ENCODE data around the gene CCT7. TPM values are rescaled to one million over a fixed set of nuclear protein-coding genes. Genes with fewer than 3 reads are reported as not detected.

CCT7 gene
- polyA plus RNA-seq, 3 donors: 112 to 190 (median 184) TPM

DNA sequence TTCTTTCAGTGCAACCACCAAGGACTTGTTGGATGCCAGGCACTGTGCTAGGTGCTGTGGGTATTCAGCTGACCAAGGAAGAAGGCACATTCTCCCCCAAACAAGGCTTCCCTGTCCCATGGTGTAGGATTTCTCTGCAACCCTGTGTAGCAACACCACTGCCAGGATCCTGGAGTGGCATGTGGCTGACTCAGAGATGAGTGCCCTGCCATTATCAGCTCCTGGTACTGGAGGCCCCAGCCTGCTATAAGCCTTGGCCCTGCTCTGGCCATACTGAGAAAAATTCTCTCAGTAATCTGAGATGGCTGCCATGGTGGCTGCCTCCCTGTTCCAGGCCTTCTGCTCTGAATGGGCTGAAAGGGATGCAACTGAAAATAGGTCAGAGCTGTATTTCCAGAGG lies 15.8 kb upstream of the CCT7 start:
- H3K27ac ChIP-seq (ENCODE audit: low read depth, low read length): no peak overlapping the region

DNA sequence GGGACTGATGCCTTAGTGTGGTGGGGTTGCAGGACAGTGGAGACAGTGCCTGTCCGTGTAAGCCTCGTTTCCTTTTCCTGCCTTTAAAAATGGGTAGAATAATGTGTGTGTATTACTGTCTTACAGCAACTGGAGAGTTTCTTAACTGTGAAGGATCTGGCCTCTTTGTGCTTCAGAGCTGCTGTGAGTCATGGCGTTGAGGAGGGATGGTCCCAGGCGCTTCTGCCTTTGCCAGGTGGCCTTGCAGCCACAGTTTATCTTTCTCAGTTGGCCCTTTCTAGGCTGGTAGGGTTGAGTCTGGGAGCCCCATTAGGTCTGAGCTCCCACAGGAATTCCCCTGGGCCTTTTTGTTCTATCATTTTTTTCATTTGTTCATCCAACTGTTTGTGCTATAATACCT lies 10.3 kb upstream of the CCT7 start:
- 84 to 88% (median 85%) methylated on average over 4 of the region's 4 CpGs for WGBS, 3 donors
- no peak overlapping the region for H3K27ac ChIP-seq (ENCODE audit: low read depth, low read length)

DNA sequence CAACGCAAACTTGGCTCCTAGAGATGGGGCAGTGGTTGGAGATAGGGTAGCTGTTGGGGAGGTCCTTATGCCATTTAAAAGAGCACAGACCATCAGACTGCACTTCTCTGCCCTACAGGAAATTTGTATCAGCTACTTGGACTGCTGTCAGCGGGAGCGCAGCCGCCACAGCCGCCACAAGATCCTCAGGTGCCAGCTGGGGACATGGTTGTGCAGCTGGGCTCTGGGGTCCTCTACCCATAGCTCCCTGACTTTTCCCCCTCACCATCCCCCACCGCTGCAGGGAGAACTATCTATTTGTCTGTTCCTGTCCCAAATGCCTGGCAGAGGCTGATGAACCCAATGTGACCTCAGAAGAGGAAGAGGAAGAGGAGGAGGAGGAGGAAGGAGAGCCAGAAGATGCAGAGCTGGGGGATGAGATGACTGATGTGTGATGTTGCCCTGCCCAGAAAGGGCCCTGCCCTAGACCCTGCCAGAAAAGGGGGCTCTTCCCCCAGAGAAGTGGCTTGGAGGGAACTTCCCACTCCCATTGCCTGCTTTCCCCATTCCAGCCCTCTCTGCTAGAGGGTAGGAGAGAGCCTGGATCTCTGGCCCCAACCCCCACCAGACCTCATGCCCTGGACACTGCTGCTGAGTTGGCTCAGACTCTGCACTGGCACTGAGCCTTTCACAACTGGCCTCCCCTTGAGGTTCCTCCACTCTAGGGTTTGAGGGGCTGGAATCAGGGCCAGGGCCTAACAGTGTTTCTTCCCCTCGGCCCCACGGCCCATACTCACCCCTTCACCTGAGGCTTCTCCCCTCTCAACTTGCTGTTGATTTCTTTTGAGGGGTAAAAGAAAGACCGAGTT lies 8.4 kb upstream of the CCT7 start:
- WGBS, 3 donors: 64 to 77% (median 70%) methylated on average over 9 of the region's 9 CpGs
- no peak overlapping the region for H3K27ac ChIP-seq (ENCODE audit: low read depth, low read length)

GRCh38 chr2:73227086-73227485 lies 7.0 kb upstream of the CCT7 start:
- WGBS, 3 donors: 85% methylated on average over 3 of the region's 3 CpGs

GRCh38 chr2:73228631-73229030 lies 5.5 kb upstream of the CCT7 start:
- 80 to 88% (median 88%) methylated on average over 14 of the region's 14 CpGs for WGBS, 3 donors

More at GRCh38 chr2:73227086-73227485, 7.0 kb upstream of the CCT7 start:
- no peak overlapping the region for H3K27ac ChIP-seq (ENCODE audit: low read depth, low read length)

DNA sequence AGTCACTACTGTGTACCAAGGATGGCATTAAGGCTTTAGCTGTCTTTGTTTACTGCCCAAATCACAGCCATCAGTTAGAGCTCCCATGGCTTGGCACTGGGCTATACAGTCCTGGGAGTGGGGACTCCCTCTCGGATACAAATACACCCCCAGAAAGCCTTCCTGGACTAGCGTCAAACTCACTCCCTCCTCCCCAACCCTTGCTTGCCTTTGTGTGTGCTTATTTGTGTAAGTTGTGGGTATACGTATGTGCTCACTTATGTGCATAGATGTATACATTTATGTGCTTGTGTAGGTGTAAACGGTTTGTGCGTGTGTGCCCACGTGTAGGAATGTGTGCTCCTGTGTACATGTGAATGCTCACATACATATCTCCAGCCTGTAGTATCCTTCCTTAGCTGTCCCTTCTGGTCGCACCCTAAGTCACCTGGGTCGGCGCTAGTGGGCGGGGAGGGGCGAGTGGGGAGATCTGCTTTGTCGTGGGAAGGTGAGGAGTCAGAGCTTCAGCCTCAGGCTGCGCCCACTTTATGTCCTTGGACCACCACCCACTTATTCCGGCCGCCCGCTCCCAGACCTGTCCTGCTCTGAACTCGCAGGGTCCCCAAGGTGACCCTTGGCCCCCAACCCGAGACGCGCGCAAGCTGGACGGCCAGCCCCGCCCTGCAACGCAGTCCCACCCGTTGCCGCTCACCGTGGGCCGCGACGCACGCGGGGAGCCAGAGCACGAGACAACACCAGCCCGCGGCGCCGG lies 1.5 kb upstream of the CCT7 start:
- 2 to 3% (median 2%) methylated on average over 29 to 37 of the region's 37 CpGs for WGBS, 3 donors

More at GRCh38 chr2:73228631-73229030, 5.5 kb upstream of the CCT7 start:
- no peak overlapping the region for H3K27ac ChIP-seq (ENCODE audit: low read depth, low read length)

DNA sequence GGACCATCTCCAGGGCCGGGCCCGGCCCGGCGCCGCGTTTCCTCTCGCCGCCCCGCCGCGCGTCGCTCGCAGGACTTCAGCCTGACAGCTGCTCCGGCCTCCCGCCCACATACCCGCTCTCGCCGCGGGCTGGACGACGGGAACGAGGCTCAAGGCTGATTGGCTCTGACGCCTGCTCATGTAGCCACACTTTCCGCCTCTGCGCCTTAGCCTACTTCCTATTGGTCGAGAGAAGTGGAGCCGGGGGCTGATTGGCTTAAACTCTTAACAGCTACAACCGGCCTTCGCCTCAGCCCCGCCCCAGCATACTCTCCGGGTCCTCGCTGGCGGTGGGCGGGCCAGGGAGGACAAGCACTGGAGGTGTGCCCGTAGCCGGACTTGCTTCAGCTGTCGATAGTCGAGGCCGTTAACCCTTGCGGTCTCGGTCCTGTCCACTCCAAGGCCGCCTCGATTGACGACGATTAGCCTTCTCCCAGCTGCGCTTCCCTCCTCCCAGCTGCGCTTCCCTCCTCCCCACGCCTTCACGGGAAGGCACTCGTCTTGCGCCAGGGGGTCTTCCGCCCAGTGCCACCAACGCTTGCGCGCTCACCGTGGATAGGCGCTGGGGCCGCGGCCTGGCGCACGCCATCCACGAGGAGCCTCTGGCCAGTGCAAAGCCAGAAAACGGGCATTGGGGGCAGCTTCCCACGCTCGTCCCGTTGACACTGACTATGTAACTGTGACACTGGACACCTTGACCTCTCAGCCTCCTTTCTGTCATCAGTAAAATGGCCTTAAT lies 765 bp upstream of the CCT7 start, which contains the start of gene PRADC1:
Gene PRADC1, minus strand, starts transcription at position 86 of the 778 bp plus-strand sequence. Its CDS starts 79 bp downstream, at position 7.
- WGBS, 3 donors: 0% methylated on average over 65 to 67 of the region's 67 CpGs
- no peak within 1 kb of the TSS for H3K27ac ChIP-seq (ENCODE audit: low read depth, low read length)

More for the DNA sequence above, 1.5 kb upstream of the CCT7 start:
- no peak overlapping the region for H3K27ac ChIP-seq (ENCODE audit: low read depth, low read length)

- H3K27ac ChIP-seq (ENCODE audit: low read depth, low read length): no peak overlapping the region
- 51 to 62% (median 61%) methylated on average over 11 of the region's 11 CpGs for WGBS, 3 donors
Observed at GRCh38 chr2:73235315-73236028, 1.4 kb downstream of the CCT7 start.

DNA sequence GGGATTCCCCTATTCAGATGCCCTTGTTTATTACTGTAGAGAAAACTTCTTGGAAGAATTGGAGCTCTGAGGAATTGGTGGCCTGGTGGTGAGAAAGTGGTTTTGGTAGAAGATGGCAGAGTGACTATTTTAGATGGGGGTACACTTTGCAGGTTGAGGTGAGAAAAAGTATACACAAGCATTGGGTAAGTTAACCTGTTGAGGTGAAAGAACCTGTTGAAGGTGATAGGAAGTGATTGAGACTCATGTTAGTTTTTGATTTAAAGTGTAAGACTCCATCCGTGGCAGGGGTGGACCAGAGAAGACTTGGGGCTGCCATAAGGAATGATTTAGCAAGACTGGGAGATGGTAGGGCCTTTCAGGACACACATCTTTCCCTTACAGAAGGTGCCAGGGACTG lies 3.1 kb downstream of the CCT7 start:
- H3K27ac ChIP-seq (ENCODE audit: low read depth, low read length): no peak overlapping the region

GRCh38 chr2:73238149-73238548 lies 4.0 kb downstream of the CCT7 start:
- 66 to 84% (median 75%) methylated on average over 3 of the region's 3 CpGs for WGBS, 3 donors
- H3K27ac ChIP-seq (ENCODE audit: low read depth, low read length): no peak overlapping the region

More for the DNA sequence above, 3.1 kb downstream of the CCT7 start:
- WGBS, 3 donors: 64 to 69% (median 66%) methylated on average over 1 of the region's 1 CpG

- 81 to 93% (median 91%) methylated on average over 1 of the region's 1 CpG for WGBS, 3 donors
Observed at GRCh38 chr2:73238976-73239375, 4.9 kb downstream of the CCT7 start.

GRCh38 chr2:73239776-73240175 lies 5.7 kb downstream of the CCT7 start:
- H3K27ac ChIP-seq (ENCODE audit: low read depth, low read length): no peak overlapping the region
- 40 to 76% (median 52%) methylated on average over 3 of the region's 3 CpGs for WGBS, 3 donors

More at GRCh38 chr2:73238976-73239375, 4.9 kb downstream of the CCT7 start:
- H3K27ac ChIP-seq (ENCODE audit: low read depth, low read length): no peak overlapping the region

DNA sequence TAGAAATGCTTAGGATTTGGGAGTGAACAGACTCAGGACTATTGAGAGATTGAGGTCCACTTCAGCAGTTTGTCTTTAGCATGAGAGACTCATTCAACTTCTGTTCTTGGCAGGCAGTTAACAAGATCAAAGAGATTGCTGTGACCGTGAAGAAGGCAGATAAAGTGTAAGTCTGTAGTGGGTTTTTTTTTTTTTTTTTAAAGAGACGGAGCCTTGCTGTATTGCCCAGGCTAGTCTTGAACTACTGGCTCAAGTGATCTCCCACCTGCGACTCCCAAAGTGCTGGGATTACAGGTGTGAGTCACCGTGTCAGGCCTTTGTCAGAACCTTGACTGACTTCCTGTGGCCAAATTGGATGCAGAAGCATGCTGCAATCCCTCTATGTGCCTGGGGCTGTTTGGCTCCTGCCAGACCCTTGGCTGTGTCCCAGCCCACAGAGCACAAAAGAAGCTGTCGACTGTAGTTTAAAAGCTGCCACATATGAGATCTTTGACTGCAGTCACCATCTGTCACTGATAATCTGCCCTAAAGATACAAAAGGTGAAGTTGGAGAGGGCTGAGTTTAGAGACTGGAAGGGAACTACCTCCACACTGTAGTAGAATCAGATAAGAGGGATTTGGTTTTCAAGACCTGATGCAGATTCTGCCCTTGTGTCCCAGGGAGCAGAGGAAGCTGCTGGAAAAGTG lies 9.9 kb downstream of the CCT7 start:
- whole genome bisulfite sequencing, 3 donors: 31 to 66% (median 59%) methylated on average over 5 of the region's 5 CpGs

DNA sequence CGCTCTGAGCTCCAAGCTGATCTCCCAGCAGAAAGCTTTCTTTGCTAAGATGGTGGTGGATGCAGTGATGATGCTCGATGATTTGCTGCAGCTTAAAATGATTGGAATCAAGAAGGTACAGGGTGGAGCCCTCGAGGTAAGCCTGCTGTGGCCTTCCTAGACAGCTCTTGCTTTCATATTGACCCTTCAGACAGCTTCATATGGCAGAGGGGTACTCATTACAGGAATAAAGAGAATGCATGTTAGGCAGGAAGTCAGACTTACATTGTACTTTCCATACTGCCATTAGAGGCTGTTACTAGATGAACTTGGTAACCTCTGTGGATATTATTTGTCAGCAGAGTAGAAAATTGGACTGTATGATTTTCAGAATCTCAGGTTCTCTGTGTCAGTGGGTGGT lies 10.5 kb downstream of the CCT7 start:
- WGBS, 3 donors: 89 to 97% (median 95%) methylated on average over 3 of the region's 3 CpGs
- H3K27ac ChIP-seq (ENCODE audit: low read depth, low read length): no peak overlapping the region

More for the DNA sequence above, 9.9 kb downstream of the CCT7 start:
- no peak overlapping the region for H3K27ac ChIP-seq (ENCODE audit: low read depth, low read length)

DNA sequence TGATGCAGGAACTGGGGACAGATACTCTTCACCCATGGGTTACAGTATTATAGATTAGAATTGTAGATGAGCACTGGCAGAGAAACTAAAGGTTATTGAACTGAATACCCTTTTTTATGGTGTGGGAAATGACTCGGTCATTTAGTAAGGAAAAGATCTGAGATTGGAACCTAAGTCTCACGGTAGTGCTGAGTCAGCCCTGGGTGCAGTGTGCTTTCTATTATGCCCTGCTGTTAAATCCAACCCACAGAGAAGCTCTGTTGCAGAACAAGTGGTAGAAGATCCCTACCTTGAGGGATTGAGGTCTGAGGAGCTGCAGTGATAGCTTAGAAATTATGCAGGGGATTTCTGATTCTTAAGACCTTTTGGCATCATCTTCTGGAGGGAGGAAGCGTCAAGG lies 12.7 kb downstream of the CCT7 start:
- no peak overlapping the region for H3K27ac ChIP-seq (ENCODE audit: low read depth, low read length)
- WGBS, 3 donors: 69 to 77% (median 77%) methylated on average over 3 of the region's 3 CpGs

DNA sequence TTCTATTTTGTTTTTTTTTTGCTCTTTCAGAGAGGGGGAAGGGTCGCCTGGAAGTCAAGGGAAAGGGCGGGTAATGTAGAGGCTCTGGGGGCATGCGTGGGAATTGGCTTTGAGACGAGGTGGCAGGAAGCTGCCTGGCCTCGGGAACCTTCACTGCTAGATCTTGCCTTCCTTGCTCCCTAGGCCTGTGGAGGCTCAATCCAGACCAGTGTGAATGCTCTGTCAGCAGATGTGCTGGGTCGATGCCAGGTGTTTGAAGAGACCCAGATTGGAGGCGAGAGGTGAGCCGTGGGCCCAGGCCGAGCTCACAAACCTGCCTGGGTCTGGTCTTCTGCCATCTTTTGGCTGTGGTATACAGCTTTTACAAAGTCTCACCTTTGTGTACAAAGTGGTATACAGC lies 15.5 kb downstream of the CCT7 start:
- H3K27ac ChIP-seq (ENCODE audit: low read depth, low read length): no peak overlapping the region
- 81 to 87% (median 85%) methylated on average over 9 of the region's 9 CpGs for WGBS, 3 donors
